OCI-LY3 (cell line): Measurements from ENCODE around the gene PCDHGA12.
"Not testable (repeated sequence)": the region's sequence is repeated elsewhere in the genome, so short reads cannot be mapped to it uniquely, and the experiment has no call there.

Experiments used
- H2AFZ ChIP-seq: fragments of 200-600, 300-600 bp; shearing (Covaris generic); 2 replicates; pipeline ENCODE4 v1.6.0; 2014; ENCODE audit warnings: antibody characterized with exemption, low read depth, low read length
- H3K27ac ChIP-seq: fragments of 200-600, 300-600 bp; sonication (generic); 2 replicates; pipeline ENCODE4 v1.5.1; 2014; ENCODE audit warnings: mild to moderate bottlenecking, low read length, moderate library complexity, mixed read lengths
- H3K27me3 ChIP-seq: fragments of 200-600, 300-600 bp; sonication (generic); 2 replicates; pipeline ENCODE4 v1.6.1; 2014; ENCODE audit warnings: low read depth, low read length, mixed read lengths
- H3K36me3 ChIP-seq: fragments of 200-600, 300-600 bp; sonication (generic); replicated peaks from 2 replicates; pipeline ENCODE3; 2014; ENCODE audit warnings: low read depth, low read length, mixed read lengths
- H3K4me1 ChIP-seq: fragments of 300-600, 200-600 bp; sonication (generic); 2 replicates; pipeline ENCODE4 v1.6.1; 2014; ENCODE audit warnings: low read length, mixed read lengths
- H3K4me2 ChIP-seq: fragments of 200-600, 300-600 bp; sonication (generic); 2 replicates; pipeline ENCODE4 v1.6.1; 2014; ENCODE audit warnings: low read length, mixed read lengths
- H3K4me3 ChIP-seq: fragments of 300-600, 200-600 bp; sonication (generic); 2 replicates; pipeline ENCODE4 v1.5.1; 2014; ENCODE audit warnings: antibody characterized with exemption, mild to moderate bottlenecking, low read length, moderate library complexity
- H3K79me2 ChIP-seq: fragments of 300-600, 200-600 bp; shearing (Covaris generic); 2 replicates; pipeline ENCODE4 v1.6.1; 2014; ENCODE audit warnings: mild to moderate bottlenecking, low read length, mixed read lengths
- H3K9ac ChIP-seq: fragments of 300-600, 200-600 bp; shearing (Covaris generic); 2 replicates; pipeline ENCODE4 v1.6.0; 2014; ENCODE audit warnings: mild to moderate bottlenecking, low read length, moderate library complexity
- H3K9me3 ChIP-seq: fragments of 200-600, 300-600 bp; shearing (Covaris generic); 2 replicates; pipeline ENCODE4 v1.6.1; 2014; ENCODE audit warnings: low read length, mixed read lengths; ENCODE audit not compliant: insufficient read depth
- H4K20me1 ChIP-seq: fragments of 200-600, 300-600 bp; sonication (generic); 2 replicates; pipeline ENCODE4 v1.6.1; 2016; ENCODE audit warnings: low read length, mixed read lengths; ENCODE audit not compliant: insufficient read depth
- EZH2phosphoT487 ChIP-seq: fragments of 200-600 bp; shearing (Covaris generic); IDR thresholded peaks from 2 replicates; pipeline ENCODE4 v1.6.1; 2018; ENCODE audit warnings: antibody characterized with exemption, mixed run types, low read depth
- TF ChIP-seq, protein P1 (sequence below): fragments of 200-600, 300-600 bp; sonication (generic); IDR thresholded peaks from 2 replicates; pipeline ENCODE4 v1.5.1; 2014; ENCODE audit warnings: antibody characterized with exemption, low read length, low read depth

The PCDHGA12 gene

DNA sequence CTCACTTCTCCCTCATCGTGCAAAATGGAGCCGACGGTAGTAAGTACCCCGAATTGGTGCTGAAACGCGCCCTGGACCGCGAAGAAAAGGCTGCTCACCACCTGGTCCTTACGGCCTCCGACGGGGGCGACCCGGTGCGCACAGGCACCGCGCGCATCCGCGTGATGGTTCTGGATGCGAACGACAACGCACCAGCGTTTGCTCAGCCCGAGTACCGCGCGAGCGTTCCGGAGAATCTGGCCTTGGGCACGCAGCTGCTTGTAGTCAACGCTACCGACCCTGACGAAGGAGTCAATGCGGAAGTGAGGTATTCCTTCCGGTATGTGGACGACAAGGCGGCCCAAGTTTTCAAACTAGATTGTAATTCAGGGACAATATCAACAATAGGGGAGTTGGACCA is 979 bp downstream of the PCDHGA12 start:
- Histone ChIP-seq H4K20me1 (no peaks in the 10 kb centered on the region), H3K9ac (no peak overlapping the region), H3K4me1 (no peaks in the 10 kb centered on the region), H3K4me2 (no peak overlapping the region), H2AFZ (no peak overlapping the region), H3K9me3 (no peaks in the 10 kb centered on the region), H3K27ac (no peak overlapping the region), H3K79me2 (no peaks in the 10 kb centered on the region), H3K4me3 (no peak overlapping the region), H3K27me3 (no peaks in the 10 kb centered on the region), H3K36me3 (no peaks in the 10 kb centered on the region)
- no peak for TF ChIP-seq EZH2phosphoT487
- TF ChIP-seq, protein P1, sequence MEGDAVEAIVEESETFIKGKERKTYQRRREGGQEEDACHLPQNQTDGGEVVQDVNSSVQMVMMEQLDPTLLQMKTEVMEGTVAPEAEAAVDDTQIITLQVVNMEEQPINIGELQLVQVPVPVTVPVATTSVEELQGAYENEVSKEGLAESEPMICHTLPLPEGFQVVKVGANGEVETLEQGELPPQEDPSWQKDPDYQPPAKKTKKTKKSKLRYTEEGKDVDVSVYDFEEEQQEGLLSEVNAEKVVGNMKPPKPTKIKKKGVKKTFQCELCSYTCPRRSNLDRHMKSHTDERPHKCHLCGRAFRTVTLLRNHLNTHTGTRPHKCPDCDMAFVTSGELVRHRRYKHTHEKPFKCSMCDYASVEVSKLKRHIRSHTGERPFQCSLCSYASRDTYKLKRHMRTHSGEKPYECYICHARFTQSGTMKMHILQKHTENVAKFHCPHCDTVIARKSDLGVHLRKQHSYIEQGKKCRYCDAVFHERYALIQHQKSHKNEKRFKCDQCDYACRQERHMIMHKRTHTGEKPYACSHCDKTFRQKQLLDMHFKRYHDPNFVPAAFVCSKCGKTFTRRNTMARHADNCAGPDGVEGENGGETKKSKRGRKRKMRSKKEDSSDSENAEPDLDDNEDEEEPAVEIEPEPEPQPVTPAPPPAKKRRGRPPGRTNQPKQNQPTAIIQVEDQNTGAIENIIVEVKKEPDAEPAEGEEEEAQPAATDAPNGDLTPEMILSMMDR: no peak

DNA sequence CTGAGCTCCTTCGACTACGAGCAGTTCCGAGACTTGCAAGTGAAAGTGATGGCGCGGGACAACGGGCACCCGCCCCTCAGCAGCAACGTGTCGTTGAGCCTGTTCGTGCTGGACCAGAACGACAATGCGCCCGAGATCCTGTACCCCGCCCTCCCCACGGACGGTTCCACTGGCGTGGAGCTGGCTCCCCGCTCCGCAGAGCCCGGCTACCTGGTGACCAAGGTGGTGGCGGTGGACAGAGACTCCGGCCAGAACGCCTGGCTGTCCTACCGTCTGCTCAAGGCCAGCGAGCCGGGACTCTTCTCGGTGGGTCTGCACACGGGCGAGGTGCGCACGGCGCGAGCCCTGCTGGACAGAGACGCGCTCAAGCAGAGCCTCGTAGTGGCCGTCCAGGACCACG is 2.0 kb downstream of the PCDHGA12 start:
- H3K9ac ChIP-seq, H2AFZ ChIP-seq, H3K79me2 ChIP-seq, H3K4me1 ChIP-seq, H3K27me3 ChIP-seq, H4K20me1 ChIP-seq, H3K9me3 ChIP-seq, H3K27ac ChIP-seq, H3K36me3 ChIP-seq, H3K4me3 ChIP-seq, H3K4me2 ChIP-seq: not testable (repeated sequence)

GRCh38 chr5:141432726-141433125 is 2.4 kb downstream of the PCDHGA12 start:
- not testable (repeated sequence) for H3K36me3 ChIP-seq, H3K4me2 ChIP-seq, H3K9ac ChIP-seq, H3K4me3 ChIP-seq, H3K4me1 ChIP-seq, H3K27ac ChIP-seq, H3K27me3 ChIP-seq, H4K20me1 ChIP-seq, H3K79me2 ChIP-seq, H2AFZ ChIP-seq, H3K9me3 ChIP-seq

DNA sequence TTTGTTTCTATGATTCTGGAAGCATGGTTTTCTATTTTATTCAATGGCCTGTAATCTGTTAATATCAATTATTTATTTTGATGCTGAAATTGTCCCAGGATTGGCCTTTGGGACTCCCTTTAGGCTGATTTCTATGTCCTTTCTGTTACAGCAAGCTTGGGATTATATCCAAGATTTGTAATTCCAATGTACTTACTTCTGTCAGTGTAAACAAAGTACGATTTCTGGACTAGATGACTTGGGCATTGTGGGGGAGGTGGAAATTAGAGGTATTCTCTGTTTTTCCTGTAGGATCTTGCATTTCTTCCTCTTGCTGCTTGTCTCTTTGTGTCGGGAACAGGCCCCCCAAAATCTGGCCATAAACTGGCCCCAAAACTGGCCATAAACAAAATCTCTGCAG is 3.7 kb downstream of the PCDHGA12 start:
- no peak overlapping the region for H3K4me3 ChIP-seq
- H3K9ac ChIP-seq: no peak overlapping the region
- no peaks in the 10 kb centered on the region for H3K36me3 ChIP-seq
- H2AFZ ChIP-seq: no peak overlapping the region
- H3K9me3 ChIP-seq: no peaks in the 10 kb centered on the region
- peaks cover 5% of the 10 kb centered on the region; the same call in 1 of the 2 replicates for H3K27me3 ChIP-seq
- no peak overlapping the region for H3K4me2 ChIP-seq
- TF ChIP-seq, protein P1: no peak
- TF ChIP-seq EZH2phosphoT487: no peak
- H3K79me2 ChIP-seq: no peaks in the 10 kb centered on the region
- H3K27ac ChIP-seq: no peak overlapping the region
- H3K4me1 ChIP-seq: no peaks in the 10 kb centered on the region
- no peaks in the 10 kb centered on the region for H4K20me1 ChIP-seq

GRCh38 chr5:141437221-141437620 is 6.9 kb downstream of the PCDHGA12 start:
- Histone ChIP-seq H3K4me2 (no peak overlapping the region), H3K9me3 (no peaks in the 10 kb centered on the region), H3K27me3 (peaks cover 5% of the 10 kb centered on the region; the same call in 1 of the 2 replicates), H3K36me3 (no peaks in the 10 kb centered on the region), H3K79me2 (no peaks in the 10 kb centered on the region), H3K27ac (no peak overlapping the region), H3K4me1 (no peaks in the 10 kb centered on the region), H2AFZ (no peak overlapping the region), H4K20me1 (no peaks in the 10 kb centered on the region), H3K9ac (no peak overlapping the region), H3K4me3 (no peak overlapping the region)
- TF ChIP-seq EZH2phosphoT487: no peak
- TF ChIP-seq, protein P1: no peak
